ENCODE results near the gene SLC1A1. TPM values are rescaled to one million over a fixed set of nuclear protein-coding genes. Genes with fewer than 3 reads are reported as not detected.

SLC1A1 gene
- total RNA-seq, 1 donor from 2014 or later = 6.8 TPM

- no peak overlapping the region for H3K27ac Mint-ChIP-seq (ENCODE audit: unreplicated experiment)
- no peaks in the 10 kb centered on the region for H3K27me3 Mint-ChIP-seq (ENCODE audit: unreplicated experiment)
- no peak for TF ChIP-seq CTCF (IDR thresholded peaks at IDR 0.05)
- H3K36me3 Mint-ChIP-seq (ENCODE audit: unreplicated experiment) = peaks cover 8% of the 10 kb centered on the region
- no peak for DNase-seq (ENCODE audit: extremely low spot score, unreplicated experiment)
- no peak overlapping the region for H3K4me3 Mint-ChIP-seq (ENCODE audit: unreplicated experiment)
- H3K4me1 Mint-ChIP-seq (ENCODE audit: unreplicated experiment) = peaks cover 13% of the 10 kb centered on the region
- no peaks in the 10 kb centered on the region for H3K9me3 Mint-ChIP-seq (ENCODE audit: unreplicated experiment)
Measured at GRCh38 chr9:4510546-4511322, 20.5 kb downstream of the SLC1A1 start.

DNA sequence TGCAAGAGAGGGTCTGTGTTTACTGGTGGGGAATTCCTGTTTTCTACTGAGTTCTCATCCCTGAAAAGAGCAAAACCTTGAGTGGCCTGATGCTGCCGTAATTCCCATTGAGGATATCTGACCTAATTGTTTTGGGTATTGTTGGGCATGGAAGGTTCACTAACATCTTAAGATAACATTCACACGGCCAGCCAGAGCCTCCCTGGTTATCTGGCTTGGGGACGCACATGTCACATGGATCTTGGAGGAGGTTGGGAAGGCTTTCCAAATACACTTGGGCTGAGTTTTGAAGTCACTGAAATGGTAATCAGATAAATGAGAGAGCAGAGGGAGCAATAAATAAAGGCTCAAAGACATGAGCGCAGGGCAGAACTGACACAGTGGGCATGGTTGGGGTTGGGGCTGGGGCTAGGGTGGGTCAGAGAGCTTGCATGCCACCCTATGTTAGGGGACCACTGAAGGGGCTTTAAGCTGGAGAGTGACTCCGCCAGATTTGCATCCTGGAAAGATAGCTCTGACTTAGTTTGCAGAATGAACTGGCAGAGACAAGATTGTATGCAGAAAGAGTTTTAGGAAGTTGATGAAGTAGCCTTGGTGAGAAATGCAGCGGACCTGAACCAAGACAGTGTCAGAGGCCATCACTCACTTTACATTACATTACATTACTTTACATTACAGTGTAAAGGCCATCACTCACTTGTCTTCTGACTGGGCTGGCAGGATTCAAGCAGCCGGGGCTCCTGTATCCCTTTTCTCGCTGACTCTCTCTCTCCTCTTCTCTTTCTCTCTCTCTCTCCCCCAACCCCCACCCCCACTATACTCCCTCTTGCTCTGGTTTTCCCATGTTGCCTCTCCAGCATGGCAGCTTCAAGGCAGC lies 24.2 kb downstream of the SLC1A1 start:
- Mint-ChIP-seq H3K4me1 (ENCODE audit: unreplicated experiment) (peaks cover 3% of the 10 kb centered on the region), H3K27ac (ENCODE audit: unreplicated experiment) (no peak overlapping the region)

DNA sequence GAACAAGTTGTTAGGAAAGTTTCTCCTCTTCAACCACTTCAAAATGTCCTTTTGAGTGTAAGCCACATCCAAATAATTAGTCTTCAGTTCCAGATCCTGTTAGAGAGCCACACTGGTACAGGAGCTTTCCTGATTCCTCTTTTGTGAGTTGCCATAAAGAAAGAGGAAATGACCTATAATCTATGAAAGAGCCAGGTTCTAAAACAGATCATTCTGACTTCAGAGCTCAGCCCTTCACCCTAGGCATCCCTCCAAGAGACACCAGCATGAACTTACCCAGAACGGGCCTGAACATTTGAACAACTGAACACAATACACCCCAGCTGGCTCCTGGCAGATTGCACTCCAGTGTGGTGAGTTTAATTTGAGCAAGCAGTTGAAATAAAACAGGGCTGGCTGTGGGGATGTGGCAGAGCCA lies 25.7 kb downstream of the SLC1A1 start:
- Mint-ChIP-seq H3K4me3 (ENCODE audit: unreplicated experiment) (no peak overlapping the region), H3K9me3 (ENCODE audit: unreplicated experiment) (no peaks in the 10 kb centered on the region), H3K27me3 (ENCODE audit: unreplicated experiment) (no peaks in the 10 kb centered on the region), H3K36me3 (ENCODE audit: unreplicated experiment) (peaks cover 6% of the 10 kb centered on the region), H3K27ac (ENCODE audit: unreplicated experiment) (no peak overlapping the region), H3K4me1 (ENCODE audit: unreplicated experiment) (no peaks in the 10 kb centered on the region)
- DNase-seq (ENCODE audit: extremely low spot score, unreplicated experiment) = no peak
- TF ChIP-seq CTCF (IDR thresholded peaks at IDR 0.05) = no peak

More for the DNA sequence above, 24.2 kb downstream of the SLC1A1 start:
- no peaks in the 10 kb centered on the region for H3K27me3 Mint-ChIP-seq (ENCODE audit: unreplicated experiment)
- no peaks in the 10 kb centered on the region for H3K9me3 Mint-ChIP-seq (ENCODE audit: unreplicated experiment)
- H3K4me3 Mint-ChIP-seq (ENCODE audit: unreplicated experiment) = no peak overlapping the region
- peaks cover 8% of the 10 kb centered on the region for H3K36me3 Mint-ChIP-seq (ENCODE audit: unreplicated experiment)
- DNase-seq (ENCODE audit: extremely low spot score, unreplicated experiment) = no peak
- TF ChIP-seq CTCF (IDR thresholded peaks at IDR 0.05) = no peak

DNA sequence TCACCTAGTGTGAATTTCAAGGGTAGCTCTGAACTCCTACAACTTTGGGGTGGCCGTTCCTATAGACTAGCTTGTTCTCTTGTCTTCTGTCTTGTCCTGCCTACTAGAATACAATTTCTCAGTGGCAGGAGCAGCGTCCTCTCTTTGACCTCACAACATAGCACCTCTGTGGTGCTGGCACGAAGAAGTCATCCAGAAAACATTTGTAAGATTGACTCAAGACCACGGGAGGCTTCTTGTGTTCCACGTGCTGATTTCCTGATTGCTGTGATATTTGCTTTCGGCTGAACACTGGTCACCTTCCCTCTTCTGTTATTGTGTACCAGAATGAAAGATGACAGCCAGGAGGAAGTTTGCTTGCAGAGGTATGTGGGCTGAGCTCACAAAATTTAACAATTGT lies 27.0 kb downstream of the SLC1A1 start:
- H3K27me3 Mint-ChIP-seq (ENCODE audit: unreplicated experiment) = no peaks in the 10 kb centered on the region
- H3K36me3 Mint-ChIP-seq (ENCODE audit: unreplicated experiment) = peaks cover 4% of the 10 kb centered on the region
- DNase-seq (ENCODE audit: extremely low spot score, unreplicated experiment) = no peak
- no peak overlapping the region for H3K4me3 Mint-ChIP-seq (ENCODE audit: unreplicated experiment)
- no peaks in the 10 kb centered on the region for H3K9me3 Mint-ChIP-seq (ENCODE audit: unreplicated experiment)
- no peaks in the 10 kb centered on the region for H3K4me1 Mint-ChIP-seq (ENCODE audit: unreplicated experiment)
- no peak overlapping the region for H3K27ac Mint-ChIP-seq (ENCODE audit: unreplicated experiment)
- TF ChIP-seq CTCF (IDR thresholded peaks at IDR 0.05) = no peak

GRCh38 chr9:4519604-4520003 lies 29.3 kb downstream of the SLC1A1 start:
- Mint-ChIP-seq H3K27me3 (ENCODE audit: unreplicated experiment) (no peaks in the 10 kb centered on the region), H3K27ac (ENCODE audit: unreplicated experiment) (no peak overlapping the region), H3K36me3 (ENCODE audit: unreplicated experiment) (peaks cover 4% of the 10 kb centered on the region), H3K4me1 (ENCODE audit: unreplicated experiment) (no peaks in the 10 kb centered on the region), H3K4me3 (ENCODE audit: unreplicated experiment) (no peak overlapping the region), H3K9me3 (ENCODE audit: unreplicated experiment) (no peaks in the 10 kb centered on the region)
- no peak for TF ChIP-seq CTCF (IDR thresholded peaks at IDR 0.05)
- no peak for DNase-seq (ENCODE audit: extremely low spot score, unreplicated experiment)

Measured in osteocyte (in vitro differentiated cells).